IMR-90 (cell line): ENCODE results near the gene LRP1B. TPM values are rescaled to one million over a fixed set of nuclear protein-coding genes. Genes with fewer than 3 reads are reported as not detected.

Experiments
- ATAC-seq: fragments of 200-7000 bp; cut with Tn5 transposase; 2 replicates; pipeline ENCODE4 v1.9.1; 2020; ENCODE audit warnings: low read depth, mild to moderate bottlenecking, moderate library complexity
- BruUV-seq: library from RNA; stranded (reverse); fragments of 400-500 nt; replicated peaks from 2 replicates; lab custom pipeline; 2021; lab: Mats Ljungman, UMichigan
- CTCF ChIA-PET: fragments of 300-600 bp; formaldehyde crosslinking; extraction: SDS; loops from one replicate; lab custom pipeline; 2021; ENCODE audit warnings: antibody characterized with exemption; lab: Yijun Ruan, JAX
- POLR2A ChIA-PET: fragments of 300-600 bp; sonication (Branson Sonifier 250); formaldehyde crosslinking; loops from one replicate; lab custom pipeline; 2022; ENCODE audit warnings: antibody characterized with exemption; ENCODE audit not compliant: unreplicated experiment; lab: Charles Lee
- DNase-seq: peaks from one replicate; pipeline ENCODE4 v3.0.0; 2013
- H2AFZ ChIP-seq: replicated peaks from 2 replicates; pipeline ENCODE3; 2013; ENCODE audit warnings: low read length, mild to moderate bottlenecking; ENCODE audit not compliant: poor library complexity
- H2AK5ac ChIP-seq: 2 replicates; pipeline ENCODE4 v1.6.1; 2013; ENCODE audit warnings: low read depth, low read length, inconsistent platforms
- H2AK9ac ChIP-seq: replicated peaks from 2 replicates; pipeline ENCODE3; 2013; ENCODE audit warnings: mild to moderate bottlenecking, low read depth, low read length, moderate library complexity; ENCODE audit not compliant: poor library complexity
- H2BK120ac ChIP-seq: 2 replicates; pipeline ENCODE4 v1.6.1; 2013; ENCODE audit warnings: low read depth, low read length, inconsistent platforms
- H2BK15ac ChIP-seq: 3 replicates; pipeline ENCODE4 v1.6.1; 2013; ENCODE audit warnings: low read depth, low read length, inconsistent platforms
- H2BK20ac ChIP-seq: 2 replicates; pipeline ENCODE4 v1.6.1; 2013; ENCODE audit warnings: low read depth, mild to moderate bottlenecking, inconsistent platforms, low read length, moderate library complexity
- H2BK5ac ChIP-seq: 2 replicates; pipeline ENCODE4 v1.6.1; 2013; ENCODE audit warnings: mild to moderate bottlenecking, low read depth, low read length, inconsistent platforms; ENCODE audit not compliant: poor library complexity, severe bottlenecking
- H3K14ac ChIP-seq: replicated peaks from 2 replicates; pipeline ENCODE4 v1.6.1; 2013; ENCODE audit warnings: low read depth, low read length, inconsistent platforms
- H3K18ac ChIP-seq: 2 replicates; pipeline ENCODE4 v1.6.1; 2013; ENCODE audit warnings: low read depth, low read length, control low read depth
- H3K23ac ChIP-seq: 2 replicates; pipeline ENCODE4 v1.6.1; 2013; ENCODE audit warnings: low read depth, low read length, inconsistent platforms
- H3K27ac ChIP-seq: 2 replicates; pipeline ENCODE4 v1.5.1; 2013; ENCODE audit warnings: mild to moderate bottlenecking, control low read depth, low read length; ENCODE audit not compliant: insufficient read depth
- H3K27me3 ChIP-seq: 2 replicates; pipeline ENCODE4 v1.6.1; 2013; ENCODE audit warnings: low read length; ENCODE audit not compliant: control insufficient read depth, insufficient read depth
- H3K36me3 ChIP-seq: 2 replicates; pipeline ENCODE4 v1.6.1; 2013; ENCODE audit warnings: low read length, mixed read lengths; ENCODE audit not compliant: control insufficient read depth, insufficient read depth
- H3K4ac ChIP-seq: 2 replicates; pipeline ENCODE4 v1.6.1; 2013; ENCODE audit warnings: low read depth, low read length, inconsistent platforms
- H3K4me1 ChIP-seq: 2 replicates; pipeline ENCODE4 v1.6.1; 2013; ENCODE audit warnings: low read length, mixed read lengths; ENCODE audit not compliant: control insufficient read depth, insufficient read depth
- H3K4me2 ChIP-seq: 2 replicates; pipeline ENCODE4 v1.6.1; 2013; ENCODE audit warnings: low read depth, mild to moderate bottlenecking, control low read depth, low read length, moderate library complexity
- H3K4me3 ChIP-seq: 2 replicates; pipeline ENCODE4 v1.5.1; 2013; ENCODE audit warnings: low read depth, mild to moderate bottlenecking, control low read depth, low read length, moderate library complexity; ENCODE audit not compliant: insufficient read depth
- H3K56ac ChIP-seq: 2 replicates; pipeline ENCODE4 v1.6.1; 2013; ENCODE audit warnings: low read length, inconsistent platforms; ENCODE audit not compliant: insufficient read depth; ENCODE audit errors: extremely low read depth
- H3K79me1 ChIP-seq, 2 experiments: 2 replicates each; pipeline ENCODE4 v1.6.1; 2013; ENCODE audit warnings: low read length in 2 of 2, inconsistent platforms in 1 of 2, low read depth in 1 of 2
- H3K9ac ChIP-seq: 2 replicates; pipeline ENCODE4 v1.6.1; 2013; ENCODE audit warnings: low read depth, low read length, control low read depth
- H3K9me1 ChIP-seq: 2 replicates; pipeline ENCODE4 v1.6.1; 2013; ENCODE audit warnings: low read length, inconsistent platforms; ENCODE audit not compliant: insufficient read depth
- H3K9me3 ChIP-seq: 2 replicates; pipeline ENCODE4 v1.6.1; 2013; ENCODE audit warnings: low read length; ENCODE audit not compliant: control insufficient read depth, insufficient read depth
- H4K20me1 ChIP-seq: 2 replicates; pipeline ENCODE4 v1.6.1; 2013; ENCODE audit warnings: low read length, inconsistent platforms; ENCODE audit not compliant: insufficient read depth
- H4K5ac ChIP-seq: 2 replicates; pipeline ENCODE4 v1.6.1; 2013; ENCODE audit warnings: mild to moderate bottlenecking, low read depth, low read length, control low read depth
- H4K8ac ChIP-seq, 2 experiments: 2 replicates each; pipeline ENCODE4 v1.6.1; 2013; ENCODE audit warnings: low read depth in 2 of 2, low read length in 2 of 2, control low read depth in 1 of 2, inconsistent platforms in 1 of 2
- H4K91ac ChIP-seq: 2 replicates; pipeline ENCODE4 v1.6.1; 2013; ENCODE audit warnings: low read depth, low read length, inconsistent platforms; ENCODE audit not compliant: insufficient read depth
- BHLHE40 ChIP-seq: fragments of 150-350 bp; IDR thresholded peaks from 2 replicates; pipeline ENCODE4 v1.6.1; 2016; ENCODE audit warnings: mild to moderate bottlenecking, low read depth, low read length
- CEBPB ChIP-seq: IDR thresholded peaks from 2 replicates; pipeline ENCODE4 v1.6.1; 2012; ENCODE audit warnings: low read depth, low read length, improper control_type of control experiment
- FOS ChIP-seq: fragments of 150-350 bp; IDR thresholded peaks from 2 replicates; pipeline ENCODE4 v1.6.1; 2016; ENCODE audit warnings: low read depth, low read length
- MAFK ChIP-seq: IDR thresholded peaks from 2 replicates; pipeline ENCODE4 v1.6.1; 2012; ENCODE audit warnings: low read depth, low read length, improper control_type of control experiment
- MAZ ChIP-seq: IDR thresholded peaks from 2 replicates; pipeline ENCODE4 v1.6.1; 2012; ENCODE audit warnings: low read depth, mild to moderate bottlenecking, low read length, improper control_type of control experiment, moderate library complexity, borderline replicate concordance
- MXI1 ChIP-seq: IDR thresholded peaks from 2 replicates; pipeline ENCODE4 v1.6.1; 2012; ENCODE audit warnings: low read depth, mild to moderate bottlenecking, low read length, moderate library complexity, borderline replicate concordance
- NFE2L2 ChIP-seq: fragments of 150-350 bp; IDR thresholded peaks from 2 replicates; pipeline ENCODE4 v1.6.1; 2016; ENCODE audit warnings: low read depth, mild to moderate bottlenecking, low read length
- RAD21 ChIP-seq: IDR thresholded peaks from 2 replicates; pipeline ENCODE4 v1.6.1; 2012; ENCODE audit warnings: low read length, improper control_type of control experiment
- RCOR1 ChIP-seq: IDR thresholded peaks from 2 replicates; pipeline ENCODE4 v1.6.1; 2012; ENCODE audit warnings: mild to moderate bottlenecking, low read length, improper control_type of control experiment; ENCODE audit not compliant: insufficient replicate concordance
- SMC3 ChIP-seq: fragments of 150-350 bp; IDR thresholded peaks from 2 replicates; pipeline ENCODE4 v1.6.1; 2016; ENCODE audit warnings: low read depth, mild to moderate bottlenecking, antibody characterized with exemption, low read length, moderate library complexity
- WGBS, 2 experiments: methylation state at CpG; one replicate each; pipeline versions ENCODE4 v1.1.5 to v1.1.7; 2013; ENCODE audit warnings: missing lambda C conversion rate in 2 of 2; ENCODE audit not compliant: insufficient read length in 1 of 2; ENCODE audit errors: extremely low coverage in 2 of 2; 5-methylcytosine and 5-hydroxymethylcytosine counted together
- dilution Hi-C: fragments of 300-500 bp; cut with HindIII; formaldehyde crosslinking; loops from one replicate; pipeline ENCODE4 v1.14.3; 2018; ENCODE audit warnings: low sequenced_read_pairs; ENCODE audit not compliant: unreplicated experiment
- in situ Hi-C: fragments of 300-500 bp; cut with MboI; formaldehyde crosslinking; loops from 3 replicates; pipeline ENCODE4 v1.14.3; 2019; ENCODE audit warnings: low sequenced_read_pairs, inconsistent platforms, mixed read lengths
- intact Hi-C: fragments of 100-400 bp; cut with micrococcal nuclease; formaldehyde crosslinking; loops from 2 replicates; pipeline ENCODE4 v1.10.0; 2022
- polyA plus RNA-seq, 3 experiments: library from polyadenylated mRNA; depleted of rRNA; stranded (reverse); fragments of >200 nt; gene quantifications; 2 replicates each; pipeline ENCODE4 v1.2.3, GENCODE V29; 2012; ENCODE audit warnings: low replicate concordance in 1 of 3
- total RNA-seq: library from RNA; depleted of rRNA; stranded (reverse); fragments of >200 nt; gene quantifications from 2 replicates; pipeline ENCODE4 v1.2.3, GENCODE V29; 2012
- TF ChIP-seq, protein P1 (sequence below): fragments of 150-350 bp; IDR thresholded peaks from 2 replicates; pipeline ENCODE4 v1.6.1; 2017; ENCODE audit warnings: mild to moderate bottlenecking, antibody characterized with exemption, low read length, low read depth
- TF ChIP-seq, protein P2 (sequence below): conservative IDR thresholded peaks from 2 replicates; pipeline ENCODE4 v1.5.1; 2012; ENCODE audit warnings: mild to moderate bottlenecking, low read depth, low read length, improper control_type of control experiment

LRP1B gene
- total and polyA plus RNA-seq, 2 of the 4 experiments (the other 2 are of a cell fraction), result under 0.01 to 0.02 TPM

GRCh38 chr2:141301551-141301950, 829.3 kb downstream of the LRP1B start:
- no peak overlapping the region for H2AK9ac ChIP-seq
- H2BK20ac ChIP-seq, result no peak overlapping the region
- TF ChIP-seq, protein P1, sequence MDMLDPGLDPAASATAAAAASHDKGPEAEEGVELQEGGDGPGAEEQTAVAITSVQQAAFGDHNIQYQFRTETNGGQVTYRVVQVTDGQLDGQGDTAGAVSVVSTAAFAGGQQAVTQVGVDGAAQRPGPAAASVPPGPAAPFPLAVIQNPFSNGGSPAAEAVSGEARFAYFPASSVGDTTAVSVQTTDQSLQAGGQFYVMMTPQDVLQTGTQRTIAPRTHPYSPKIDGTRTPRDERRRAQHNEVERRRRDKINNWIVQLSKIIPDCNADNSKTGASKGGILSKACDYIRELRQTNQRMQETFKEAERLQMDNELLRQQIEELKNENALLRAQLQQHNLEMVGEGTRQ, result no peak
- TF ChIP-seq, protein P2, sequence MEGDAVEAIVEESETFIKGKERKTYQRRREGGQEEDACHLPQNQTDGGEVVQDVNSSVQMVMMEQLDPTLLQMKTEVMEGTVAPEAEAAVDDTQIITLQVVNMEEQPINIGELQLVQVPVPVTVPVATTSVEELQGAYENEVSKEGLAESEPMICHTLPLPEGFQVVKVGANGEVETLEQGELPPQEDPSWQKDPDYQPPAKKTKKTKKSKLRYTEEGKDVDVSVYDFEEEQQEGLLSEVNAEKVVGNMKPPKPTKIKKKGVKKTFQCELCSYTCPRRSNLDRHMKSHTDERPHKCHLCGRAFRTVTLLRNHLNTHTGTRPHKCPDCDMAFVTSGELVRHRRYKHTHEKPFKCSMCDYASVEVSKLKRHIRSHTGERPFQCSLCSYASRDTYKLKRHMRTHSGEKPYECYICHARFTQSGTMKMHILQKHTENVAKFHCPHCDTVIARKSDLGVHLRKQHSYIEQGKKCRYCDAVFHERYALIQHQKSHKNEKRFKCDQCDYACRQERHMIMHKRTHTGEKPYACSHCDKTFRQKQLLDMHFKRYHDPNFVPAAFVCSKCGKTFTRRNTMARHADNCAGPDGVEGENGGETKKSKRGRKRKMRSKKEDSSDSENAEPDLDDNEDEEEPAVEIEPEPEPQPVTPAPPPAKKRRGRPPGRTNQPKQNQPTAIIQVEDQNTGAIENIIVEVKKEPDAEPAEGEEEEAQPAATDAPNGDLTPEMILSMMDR, result no peak
- TF ChIP-seq FOS (no peak), RAD21 (no peak), NFE2L2 (no peak), BHLHE40 (no peak), CEBPB (no peak), SMC3 (no peak), MXI1 (no peak), MAZ (no peak), RCOR1 (no peak), MAFK (no peak)
- H3K56ac ChIP-seq, result no peak overlapping the region
- H4K5ac ChIP-seq, result no peak overlapping the region
- BruUV-seq, result no TSS peak
- H3K18ac ChIP-seq, result no peak overlapping the region
- dilution Hi-C loops, result no loop called here
- no peaks in the 10 kb centered on the region for H3K36me3 ChIP-seq
- no peak overlapping the region for H2AFZ ChIP-seq
- no peaks in the 10 kb centered on the region for H3K79me1 ChIP-seq
- in situ Hi-C loops, result no loop called here
- no peak overlapping the region for H3K4me3 ChIP-seq
- H3K14ac ChIP-seq, result no peak overlapping the region
- ChIA-PET POLR2A (no interaction called here), CTCF (no interaction called here)
- H2BK5ac ChIP-seq, result no peak overlapping the region
- no peak overlapping the region for H4K8ac ChIP-seq
- no peak overlapping the region for H3K4ac ChIP-seq
- H4K91ac ChIP-seq, result no peak overlapping the region
- H3K4me2 ChIP-seq, result no peak overlapping the region
- no peaks in the 10 kb centered on the region for H3K9me3 ChIP-seq
- no peaks in the 10 kb centered on the region for H3K4me1 ChIP-seq
- ATAC-seq (no peak), DNase-seq (no peak)
- no peak overlapping the region for H2BK15ac ChIP-seq
- no peak overlapping the region for H2AK5ac ChIP-seq
- no CpG with 5 or more reads among the region's 2 CpGs for WGBS, 2 experiments
- H2BK120ac ChIP-seq, result no peak overlapping the region
- no peak overlapping the region for H3K23ac ChIP-seq
- H3K9me1 ChIP-seq, result no peaks in the 10 kb centered on the region
- no peak overlapping the region for H3K9ac ChIP-seq
- no peak overlapping the region for H3K27ac ChIP-seq
- no peaks in the 10 kb centered on the region for H3K27me3 ChIP-seq
- no peaks in the 10 kb centered on the region for H4K20me1 ChIP-seq
- intact Hi-C loops, result no loop called here
